ENCODE data around the gene ZIC5. TPM values are rescaled to one million over a fixed set of nuclear protein-coding genes. Genes with fewer than 3 reads are reported as not detected.

The ZIC5 gene
- total RNA-seq, 3 donors from 2014 or later = not detected

DNA sequence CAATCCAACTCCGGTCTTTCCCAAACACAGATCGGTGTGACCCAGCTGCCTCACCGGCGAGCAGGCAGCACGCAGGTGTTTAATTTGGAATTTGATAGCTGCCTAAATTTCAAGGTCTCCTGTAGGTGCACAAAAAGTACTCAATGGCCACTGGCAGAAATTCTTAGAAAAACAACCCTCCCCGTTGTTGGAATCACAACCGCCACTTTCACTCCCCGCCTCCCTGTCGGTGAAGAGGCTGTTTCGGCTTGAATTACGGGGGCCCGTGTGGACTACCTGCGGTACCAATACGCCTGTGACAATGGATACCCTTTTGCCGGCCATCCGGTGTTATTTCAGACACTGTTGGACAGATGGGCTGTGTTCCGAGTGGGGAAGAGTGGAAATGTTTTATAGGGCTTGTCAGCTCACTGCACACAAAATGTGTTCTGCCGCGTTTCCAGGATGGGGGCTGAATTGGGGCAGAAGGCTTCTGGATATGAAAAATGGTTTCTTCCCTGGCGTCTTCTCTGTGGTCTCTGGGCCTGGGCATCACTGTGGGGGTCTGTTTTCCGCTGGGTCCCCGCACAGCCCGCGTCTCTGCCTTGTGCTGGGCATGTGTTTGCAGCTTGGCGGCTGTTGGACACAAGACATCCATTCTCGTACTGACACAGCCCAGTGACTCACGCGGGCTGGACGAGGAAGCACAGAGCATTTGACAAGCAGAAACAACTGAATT lies 45.4 kb downstream of the ZIC5 start:
- no peak for DNase-seq
- peaks cover 1% of the 10 kb centered on the region for H3K4me1 Mint-ChIP-seq (ENCODE audit: low read depth)
- peaks cover 31% of the 10 kb centered on the region for H3K27me3 Mint-ChIP-seq (ENCODE audit: low read depth)
- peaks cover 3% of the 10 kb centered on the region for H3K9me3 Mint-ChIP-seq
- H3K4me3 Mint-ChIP-seq = no peak overlapping the region
- peaks cover 2% of the 10 kb centered on the region for H3K36me3 Mint-ChIP-seq (ENCODE audit: insufficient read depth)
- ATAC-seq = no peak

DNA sequence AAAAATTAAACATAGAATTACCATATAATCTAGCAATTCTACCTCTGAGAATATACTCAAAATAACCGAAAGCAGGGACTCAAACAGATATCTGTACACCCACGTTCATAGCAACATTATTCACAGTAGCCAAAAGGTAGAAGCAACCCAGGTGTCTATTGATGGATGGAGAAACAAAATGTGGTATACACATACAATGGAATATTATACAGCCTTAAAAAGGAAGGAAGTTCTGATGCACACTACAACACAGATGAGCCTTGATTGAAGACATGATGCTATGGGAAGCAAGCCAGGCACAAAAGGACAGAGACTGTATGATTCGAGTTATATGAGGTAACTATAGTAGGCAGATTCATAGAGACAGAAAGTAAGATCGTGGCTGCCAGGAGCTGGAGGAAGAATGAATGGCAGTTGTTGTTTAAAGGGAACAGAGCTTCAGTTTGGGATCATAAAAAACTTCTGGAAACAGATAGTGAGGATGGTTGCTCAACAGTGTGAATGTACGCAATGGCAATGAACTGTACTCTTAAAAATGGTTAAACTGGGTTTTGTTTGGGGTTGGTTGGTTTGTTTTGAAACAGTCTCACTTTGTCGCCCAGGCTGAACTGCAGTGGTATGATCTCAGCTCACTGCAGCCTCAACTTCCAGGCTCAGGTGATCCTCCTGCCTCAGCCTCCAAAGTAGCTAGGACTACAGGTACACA lies 47.5 kb downstream of the ZIC5 start:
- no peak for DNase-seq
- Mint-ChIP-seq H3K9me3 (peaks cover 3% of the 10 kb centered on the region), H3K27me3 (ENCODE audit: low read depth) (peaks cover 25% of the 10 kb centered on the region), H3K4me3 (no peak overlapping the region), H3K4me1 (ENCODE audit: low read depth) (no peaks in the 10 kb centered on the region), H3K36me3 (ENCODE audit: insufficient read depth) (peaks cover 2% of the 10 kb centered on the region)
- no peak for ATAC-seq

GRCh38 chr13:99922631-99923404 lies 48.7 kb downstream of the ZIC5 start:
- ATAC-seq = no peak
- no peak for DNase-seq
- H3K4me3 Mint-ChIP-seq = no peak overlapping the region

DNA sequence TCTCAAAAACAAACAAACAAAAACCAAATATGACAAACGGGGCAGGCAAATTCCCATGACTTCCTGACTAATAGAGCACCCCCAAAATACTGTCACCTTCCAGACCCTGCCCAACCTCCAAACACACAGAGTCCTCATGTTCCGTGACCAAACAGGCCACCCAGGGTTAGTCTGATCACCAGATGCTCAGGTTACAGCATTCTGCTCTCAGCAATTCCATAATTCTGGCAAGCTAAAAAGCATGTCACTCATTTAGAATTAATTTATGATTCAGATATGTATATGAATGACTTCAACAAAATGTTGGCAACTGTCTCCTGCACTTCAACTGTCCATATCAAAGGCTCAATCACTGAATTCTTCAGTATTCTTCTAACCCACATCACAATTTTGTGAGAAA lies 52.4 kb downstream of the ZIC5 start:
- peaks cover 11% of the 10 kb centered on the region for H3K27me3 Mint-ChIP-seq (ENCODE audit: low read depth)
- ATAC-seq = no peak
- H3K4me3 Mint-ChIP-seq = no peak overlapping the region

More at GRCh38 chr13:99922631-99923404, 48.7 kb downstream of the ZIC5 start:
- Mint-ChIP-seq H3K36me3 (ENCODE audit: insufficient read depth) (peaks cover 2% of the 10 kb centered on the region), H3K27me3 (ENCODE audit: low read depth) (peaks cover 19% of the 10 kb centered on the region), H3K4me1 (ENCODE audit: low read depth) (no peaks in the 10 kb centered on the region), H3K9me3 (peaks cover 3% of the 10 kb centered on the region)

DNA sequence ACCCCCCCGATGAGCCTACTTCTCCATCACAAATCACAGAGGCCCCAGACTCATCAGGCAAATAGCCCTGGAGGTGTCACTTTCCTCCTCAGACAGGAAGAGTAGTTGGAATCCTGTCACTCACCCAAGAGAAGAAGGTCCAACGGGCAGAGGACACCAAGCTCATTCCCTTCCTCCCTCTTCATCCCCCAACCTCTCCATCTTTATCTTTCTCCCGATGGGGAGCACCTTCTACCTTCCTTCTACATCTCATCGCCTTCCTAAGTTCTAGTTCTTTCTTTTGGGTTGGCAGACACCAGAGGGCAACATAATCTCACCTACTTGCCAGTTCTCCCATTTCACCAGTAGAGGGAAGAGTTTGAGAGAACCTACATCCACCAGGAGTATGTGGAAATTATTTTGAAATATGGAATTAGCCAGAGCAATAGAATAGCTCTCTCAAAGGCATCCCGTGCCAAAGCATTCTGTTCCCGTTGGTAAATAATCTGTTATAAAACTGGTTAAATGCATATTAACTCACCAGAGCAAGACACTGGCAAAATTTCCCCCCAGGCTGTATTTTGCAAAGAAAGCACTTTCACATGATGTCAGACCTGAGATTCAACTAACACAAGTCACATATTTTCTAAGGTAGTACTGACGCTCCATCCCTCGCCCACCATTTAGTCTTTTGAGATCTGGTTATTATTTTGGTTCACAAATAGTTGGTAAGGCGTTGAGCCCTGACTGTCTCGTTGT lies 55.0 kb downstream of the ZIC5 start:
- DNase-seq (no peak), ATAC-seq (peak; percentile 73 to 79)
- H3K4me3 Mint-ChIP-seq = no peak overlapping the region
- no peaks in the 10 kb centered on the region for H3K27me3 Mint-ChIP-seq (ENCODE audit: low read depth)
- H3K9me3 Mint-ChIP-seq = no peaks in the 10 kb centered on the region
- H3K4me1 Mint-ChIP-seq (ENCODE audit: low read depth) = peaks cover 17% of the 10 kb centered on the region
- no peaks in the 10 kb centered on the region for H3K36me3 Mint-ChIP-seq (ENCODE audit: insufficient read depth)

More for the DNA sequence above, 52.4 kb downstream of the ZIC5 start:
- H3K36me3 Mint-ChIP-seq (ENCODE audit: insufficient read depth) = peaks cover 2% of the 10 kb centered on the region
- peaks cover 7% of the 10 kb centered on the region for H3K4me1 Mint-ChIP-seq (ENCODE audit: low read depth)
- no peak for DNase-seq
- H3K9me3 Mint-ChIP-seq = peaks cover 3% of the 10 kb centered on the region

- DNase-seq = no peak
- H3K27me3 Mint-ChIP-seq (ENCODE audit: low read depth) = no peaks in the 10 kb centered on the region
- H3K9me3 Mint-ChIP-seq = no peaks in the 10 kb centered on the region
- H3K4me1 Mint-ChIP-seq (ENCODE audit: low read depth) = peaks cover 26% of the 10 kb centered on the region
- H3K4me3 Mint-ChIP-seq = no peak overlapping the region
- H3K36me3 Mint-ChIP-seq (ENCODE audit: insufficient read depth) = no peaks in the 10 kb centered on the region
- ATAC-seq = no peak
These were observed 58.4 kb downstream of the ZIC5 start for GRCh38 chr13:99913167-99913566.

Other genes with a start within 250 kb of the ZIC5 start
- gene ZIC2, start 10.0 kb upstream of the ZIC5 start, total RNA-seq = under 1 TPM in 2 of 3 donors, not detected in 1; 0.13 to 0.21 TPM
- gene PCCA, start 117.3 kb upstream of the ZIC5 start, total RNA-seq = 1 to 10 TPM; 2.7 to 4.8 (median 2.9) TPM

Data from activated T-cell treated with anti-CD3 and anti-CD28 coated beads, Interleukin-2, amount 50 U/mL, for 4 hours (primary cell).